Colonic mucosa (tissue), 4 donors: Measurements from ENCODE around the gene CDKL5. TPM values are rescaled to one million over a fixed set of nuclear protein-coding genes. Genes with fewer than 3 reads are reported as not detected.

Source experiments
- DNase-seq: peaks from one replicate; pipeline ENCODE4 v3.0.0-alpha.2; 2020
- H3K27ac ChIP-seq: fragments of 200-600 bp; one replicate; pipeline ENCODE4 v1.8.0; 2021
- H3K27me3 ChIP-seq: fragments of 200-600 bp; one replicate; pipeline ENCODE4 v1.8.0; 2021
- H3K36me3 ChIP-seq: fragments of 200-600 bp; one replicate; pipeline ENCODE4 v1.8.0; 2021
- H3K4me1 ChIP-seq: fragments of 200-600 bp; one replicate; pipeline ENCODE4 v1.8.0; 2021; ENCODE audit warnings: mild to moderate bottlenecking
- H3K4me3 ChIP-seq: fragments of 200-600 bp; one replicate; pipeline ENCODE4 v1.8.0; 2021
- H3K9ac ChIP-seq, 2 donors: one replicate each; pipeline ENCODE4 v1.7.0; 2013; ENCODE audit warnings: control low read depth in 2 of 2, low read depth in 2 of 2, low read length in 2 of 2
- H3K9me3 ChIP-seq: fragments of 200-600 bp; one replicate; pipeline ENCODE4 v1.8.0; 2021
- CTCF ChIP-seq: fragments of 200-600 bp; IDR thresholded peaks from one replicate; pipeline ENCODE4 v1.8.0; 2022; ENCODE audit warnings: antibody characterized with exemption, mild to moderate bottlenecking
- intact Hi-C: fragments of 100-400 bp; cut with DNase I; formaldehyde crosslinking; loops from one replicate; pipeline ENCODE4 v1.14.1; 2022
- total RNA-seq, 2 donors: library from RNA; stranded (reverse); fragmentation: NEBNext Ultra II Directional in 1 of 2; extraction: Animal tissue kit (Norgen Biotek cat#: 25700) in 1 of 2; gene quantifications; one replicate each; pipeline ENCODE4 v1.2.1, GENCODE V29; 2021
- donor health status: healthy.
- donor health status: DM: no; HTN: no; CAD: no.
- donor health status: DM: no; HTN: no; CAD: no.

CDKL5 gene
- total RNA-seq, 2 donors from 2014 or later = 3.7 to 4.4 TPM

- intact Hi-C loops = no loop called here
- TF ChIP-seq CTCF = no peak
- no peaks in the 10 kb centered on the region for H3K36me3 ChIP-seq
These were observed 148.1 kb downstream of the CDKL5 start for GRCh38 chrX:18573556-18573955.

GRCh38 chrX:18574591-18574990, 149.2 kb downstream of the CDKL5 start:
- DNase-seq = no peak
- no peaks in the 10 kb centered on the region for H3K36me3 ChIP-seq
- no peak for TF ChIP-seq CTCF
- no peak overlapping the region for H3K4me3 ChIP-seq
- intact Hi-C loops = no loop called here
- no peaks in the 10 kb centered on the region for H3K4me1 ChIP-seq
- H3K27me3 ChIP-seq = no peaks in the 10 kb centered on the region
- H3K27ac ChIP-seq = no peak overlapping the region
- H3K9me3 ChIP-seq = no peaks in the 10 kb centered on the region
- no peak overlapping the region for H3K9ac ChIP-seq

More at GRCh38 chrX:18573556-18573955, 148.1 kb downstream of the CDKL5 start:
- no peaks in the 10 kb centered on the region for H3K9me3 ChIP-seq
- no peak overlapping the region for H3K4me3 ChIP-seq
- no peak overlapping the region for H3K9ac ChIP-seq
- no peaks in the 10 kb centered on the region for H3K27me3 ChIP-seq
- H3K27ac ChIP-seq = no peak overlapping the region
- no peaks in the 10 kb centered on the region for H3K4me1 ChIP-seq
- no peak for DNase-seq

GRCh38 chrX:18575744-18576143, 150.3 kb downstream of the CDKL5 start:
- H3K4me3 ChIP-seq = no peak overlapping the region

GRCh38 chrX:18577400-18577799, 152.0 kb downstream of the CDKL5 start:
- Histone ChIP-seq H3K27me3 (no peaks in the 10 kb centered on the region), H3K4me1 (no peaks in the 10 kb centered on the region), H3K9me3 (no peaks in the 10 kb centered on the region), H3K27ac (no peak overlapping the region), H3K9ac (no peak overlapping the region), H3K36me3 (no peaks in the 10 kb centered on the region), H3K4me3 (no peak overlapping the region)
- no peak for TF ChIP-seq CTCF
- DNase-seq = no peak
- intact Hi-C loops = no loop called here

More at GRCh38 chrX:18575744-18576143, 150.3 kb downstream of the CDKL5 start:
- Histone ChIP-seq H3K9me3 (no peaks in the 10 kb centered on the region), H3K36me3 (no peaks in the 10 kb centered on the region), H3K27me3 (no peaks in the 10 kb centered on the region), H3K27ac (no peak overlapping the region), H3K9ac (no peak overlapping the region), H3K4me1 (no peaks in the 10 kb centered on the region)
- intact Hi-C loops = no loop called here
- DNase-seq = no peak
- no peak for TF ChIP-seq CTCF

- H3K27me3 ChIP-seq = no peaks in the 10 kb centered on the region
- H3K9ac ChIP-seq = no peak overlapping the region
- DNase-seq = no peak
- intact Hi-C loops = no loop called here
- no peaks in the 10 kb centered on the region for H3K4me1 ChIP-seq
- no peaks in the 10 kb centered on the region for H3K36me3 ChIP-seq
- H3K4me3 ChIP-seq = no peak overlapping the region
- H3K27ac ChIP-seq = no peak overlapping the region
- no peak for TF ChIP-seq CTCF
- H3K9me3 ChIP-seq = no peaks in the 10 kb centered on the region
These were observed 153.1 kb downstream of the CDKL5 start for GRCh38 chrX:18578546-18578945.

GRCh38 chrX:18579495-18579894, 154.1 kb downstream of the CDKL5 start:
- H3K9me3 ChIP-seq = no peaks in the 10 kb centered on the region
- DNase-seq = no peak
- intact Hi-C loops = no loop called here
- H3K4me3 ChIP-seq = no peak overlapping the region
- no peaks in the 10 kb centered on the region for H3K36me3 ChIP-seq
- TF ChIP-seq CTCF = no peak
- H3K27me3 ChIP-seq = no peaks in the 10 kb centered on the region
- no peaks in the 10 kb centered on the region for H3K4me1 ChIP-seq
- H3K9ac ChIP-seq = no peak overlapping the region
- H3K27ac ChIP-seq = no peak overlapping the region
